Dermis blood vessel endothelial cell (primary cell): Measurements from ENCODE around the gene CENPT. TPM values are rescaled to one million over a fixed set of nuclear protein-coding genes. Genes with fewer than 3 reads are reported as not detected.
A peak's percentile ranks its signal among the peaks of the same experiment; 100 is the strongest.

Source experiments
- DNase-seq: peaks from one replicate; pipeline ENCODE4 v3.0.0; 2010
- total RNA-seq: library from RNA; depleted of rRNA; stranded (reverse); fragments of >200 nt; gene quantifications from 2 replicates; pipeline ENCODE4 v1.2.3, GENCODE V29; 2014

Gene CENPT, protein sequence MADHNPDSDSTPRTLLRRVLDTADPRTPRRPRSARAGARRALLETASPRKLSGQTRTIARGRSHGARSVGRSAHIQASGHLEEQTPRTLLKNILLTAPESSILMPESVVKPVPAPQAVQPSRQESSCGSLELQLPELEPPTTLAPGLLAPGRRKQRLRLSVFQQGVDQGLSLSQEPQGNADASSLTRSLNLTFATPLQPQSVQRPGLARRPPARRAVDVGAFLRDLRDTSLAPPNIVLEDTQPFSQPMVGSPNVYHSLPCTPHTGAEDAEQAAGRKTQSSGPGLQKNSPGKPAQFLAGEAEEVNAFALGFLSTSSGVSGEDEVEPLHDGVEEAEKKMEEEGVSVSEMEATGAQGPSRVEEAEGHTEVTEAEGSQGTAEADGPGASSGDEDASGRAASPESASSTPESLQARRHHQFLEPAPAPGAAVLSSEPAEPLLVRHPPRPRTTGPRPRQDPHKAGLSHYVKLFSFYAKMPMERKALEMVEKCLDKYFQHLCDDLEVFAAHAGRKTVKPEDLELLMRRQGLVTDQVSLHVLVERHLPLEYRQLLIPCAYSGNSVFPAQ
- total RNA-seq, result 21.7 and 30.0 TPM in 2 replicates

DNA sequence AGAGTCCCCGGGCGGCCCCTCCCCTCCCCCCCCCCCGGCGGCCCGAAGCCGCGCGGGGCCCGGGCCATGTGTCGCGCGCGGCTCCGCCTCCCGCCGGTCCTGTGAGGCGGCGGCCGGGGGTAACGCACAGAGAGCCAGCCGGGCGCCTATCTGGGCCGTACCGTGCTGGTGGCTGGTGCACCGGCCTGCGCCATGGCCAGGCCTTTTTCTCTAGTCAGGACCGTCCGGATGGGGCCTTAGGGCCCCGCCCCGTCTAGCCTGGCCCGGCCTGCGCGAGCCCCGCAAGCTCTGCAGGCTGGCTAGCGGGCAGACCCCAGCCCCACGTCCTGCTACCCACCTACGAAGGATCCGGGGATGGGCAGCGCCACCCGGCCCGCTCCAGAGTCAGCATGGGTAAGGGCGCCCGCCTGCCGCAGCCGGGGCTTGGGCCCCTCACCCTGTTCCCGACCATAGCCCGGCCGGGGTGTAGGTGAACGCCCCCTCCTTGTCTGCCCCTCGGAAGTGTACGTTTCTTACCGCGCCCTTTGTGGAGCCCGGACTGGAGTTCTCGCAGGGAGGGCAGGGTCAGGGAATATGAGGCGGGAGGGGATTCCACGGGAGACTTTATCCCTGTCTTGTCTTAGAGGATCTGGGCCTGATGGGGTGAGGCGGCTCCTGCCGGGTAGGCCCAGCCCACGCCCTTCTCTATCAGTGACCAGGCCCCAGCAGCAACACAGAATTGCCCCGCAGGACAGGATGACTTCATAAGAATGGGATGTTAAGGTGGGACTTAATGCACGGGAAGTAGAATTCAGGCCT is at the start of gene CENPT:
TSS of gene CENPT (minus strand) at position 630 of the 798 bp plus-strand sequence. CDS start 13,834 bp downstream, outside the sequence.
- DNase-seq, result peak; percentile 72

DNA sequence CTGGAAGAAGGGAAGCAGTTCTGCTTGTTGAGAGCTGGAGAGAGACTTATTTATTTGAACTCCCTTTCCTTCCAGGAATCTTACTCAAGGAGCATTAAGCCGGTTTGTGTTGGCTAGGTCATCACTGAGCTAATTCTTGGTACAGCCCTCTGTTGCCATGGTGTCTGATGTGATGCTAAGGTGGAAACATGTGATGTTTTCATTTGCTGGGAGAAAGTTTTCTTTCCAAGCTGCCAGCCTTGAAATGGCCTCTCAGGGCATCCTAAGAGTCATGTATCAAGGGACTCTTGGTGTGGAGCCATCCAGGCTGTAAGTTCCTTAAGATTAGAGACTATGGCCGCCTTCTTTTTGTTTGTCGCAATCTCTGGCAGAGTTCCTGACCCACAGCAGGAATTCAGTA is 49.7 kb upstream of the CENPT start:
- DNase-seq, result peak; percentile 90

DNA sequence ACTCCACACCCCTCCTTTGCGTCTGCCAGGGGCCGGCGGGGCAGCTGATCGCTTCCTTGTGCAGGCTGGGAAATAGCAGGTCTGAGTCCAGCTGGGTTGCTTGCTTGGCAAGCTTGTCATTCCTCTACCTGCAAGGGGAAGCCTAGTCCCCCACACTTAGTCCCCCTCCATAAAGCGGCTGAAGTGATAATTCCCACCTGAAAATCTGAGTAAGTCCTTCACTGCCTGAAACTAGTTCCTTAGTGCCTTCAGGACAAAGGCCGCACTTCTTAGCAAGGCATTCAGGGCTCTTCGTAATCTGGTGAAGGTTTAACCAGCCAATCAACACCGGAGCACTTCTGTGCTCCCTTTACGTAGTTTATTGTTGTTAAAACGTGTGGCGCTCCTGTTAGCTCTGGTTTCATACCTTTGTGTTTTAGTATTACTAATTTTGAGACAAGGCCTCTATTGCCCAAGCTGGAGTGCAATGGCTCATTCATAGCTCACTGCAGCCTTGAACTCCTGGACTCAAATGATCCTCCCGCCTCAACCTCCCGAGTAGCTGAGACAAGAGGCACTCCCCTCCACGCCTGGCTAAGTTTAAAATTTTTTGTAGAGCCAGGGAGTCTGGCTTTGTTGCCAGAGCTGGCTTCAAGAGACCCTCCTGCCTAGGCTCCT is 46.4 kb upstream of the CENPT start:
- DNase-seq, result peak; percentile 64

DNA sequence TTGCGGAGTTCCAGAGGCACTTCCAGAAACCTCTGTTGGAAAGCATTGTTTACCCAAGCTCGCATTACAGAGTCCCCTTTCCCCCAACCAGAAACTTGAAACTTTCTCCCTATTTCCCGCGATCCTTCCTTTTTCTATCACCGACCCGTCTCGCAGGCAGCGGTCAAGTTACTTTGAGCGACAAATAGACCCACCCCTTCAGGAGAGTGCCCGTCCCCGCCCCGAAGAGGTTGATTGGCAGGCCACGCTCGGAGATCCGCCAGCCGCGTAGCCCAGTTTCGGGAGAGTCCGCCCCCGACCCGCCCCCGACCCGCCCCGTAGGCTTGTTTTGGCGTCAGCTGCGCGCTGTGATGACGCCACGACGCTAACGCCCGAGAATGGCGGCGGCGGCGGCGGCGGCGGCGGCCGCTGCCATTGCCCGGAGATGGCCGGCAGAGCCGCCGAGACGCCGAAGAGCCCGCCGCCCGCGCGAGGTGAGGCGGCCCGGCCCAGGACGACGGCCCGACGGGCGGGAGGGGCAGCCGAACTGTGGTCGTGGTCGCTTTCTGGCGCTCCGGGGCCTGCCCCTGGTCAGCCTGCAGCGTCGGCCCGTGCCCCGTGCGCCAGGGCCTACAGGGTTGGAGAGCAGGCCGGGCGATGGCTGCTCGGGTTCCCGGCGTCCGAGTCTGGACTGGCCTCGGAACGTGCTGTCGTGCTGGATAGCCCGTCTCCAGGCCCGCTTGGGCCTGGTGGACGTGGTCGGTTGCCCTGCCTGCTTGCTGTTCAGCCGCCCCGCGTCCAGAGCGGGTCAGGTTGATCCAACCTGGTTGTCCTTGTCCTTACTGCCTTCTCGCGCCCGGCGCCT is 45.6 kb upstream of the CENPT start, which contains the start of gene PSKH1:
TSS of gene PSKH1 (plus strand) at position 356 of the 844 bp plus-strand sequence. CDS start 15,496 bp downstream, outside the sequence.
- DNase-seq, result peak; percentile 97

DNA sequence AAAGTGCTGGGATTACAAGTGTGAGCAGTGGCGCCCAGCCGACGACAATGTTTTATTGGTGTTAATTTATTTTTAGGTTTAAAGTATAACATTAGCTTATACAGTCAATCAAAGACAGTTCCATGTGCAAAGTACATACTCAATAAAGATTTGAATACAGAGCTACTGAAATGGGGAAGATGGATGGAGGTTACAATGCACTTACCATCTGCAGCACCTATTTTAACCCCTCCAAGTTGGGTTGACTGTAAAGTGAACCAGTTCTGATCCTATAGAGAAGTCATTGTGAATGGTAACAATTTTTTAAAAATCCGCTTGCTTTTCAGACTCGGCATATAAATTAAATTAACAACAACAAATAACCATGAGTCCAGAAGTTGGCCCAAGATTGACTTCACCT is 44.9 kb upstream of the CENPT start:
- no peak for DNase-seq

DNA sequence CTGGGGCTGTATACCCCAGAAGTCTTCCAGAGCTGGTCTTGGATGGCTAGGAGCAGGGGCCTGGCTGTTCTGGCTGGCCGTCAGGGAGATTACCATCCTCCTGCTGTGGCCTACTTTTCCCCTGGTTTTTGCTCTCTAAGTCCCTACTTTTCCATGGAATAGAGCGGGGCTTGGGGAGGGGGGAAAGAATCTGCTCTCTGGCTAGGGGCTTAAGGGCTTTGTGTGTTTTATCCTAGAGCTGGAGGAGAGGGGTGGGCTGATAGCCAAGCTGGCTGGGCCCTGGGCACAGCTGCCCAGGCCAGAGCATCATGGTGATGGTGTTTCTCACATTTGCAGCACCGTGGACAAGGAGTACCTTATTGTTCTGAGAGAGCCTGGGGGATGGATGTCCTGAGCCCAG is 40.8 kb upstream of the CENPT start:
- DNase-seq, result no peak

DNA sequence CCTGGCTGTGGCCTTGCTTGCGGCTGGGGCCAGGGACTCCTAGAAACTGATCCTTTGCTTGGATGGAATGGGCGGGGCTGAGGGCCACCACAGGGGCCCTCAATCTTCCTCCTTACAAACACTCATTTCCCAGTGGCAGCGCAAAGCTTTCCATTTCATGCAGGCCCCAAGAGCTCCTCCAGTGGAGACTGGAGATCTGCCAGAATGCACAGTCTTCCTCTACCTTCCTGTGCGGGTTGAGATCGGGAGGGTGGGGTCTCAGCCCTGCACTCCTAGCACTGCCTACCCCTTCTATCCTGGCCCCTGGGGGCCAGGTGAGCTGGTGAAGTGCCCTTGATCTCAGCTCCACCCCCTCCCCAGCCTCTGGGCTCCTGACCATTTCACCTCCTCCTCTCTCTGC is 38.9 kb upstream of the CENPT start:
- no peak for DNase-seq

DNA sequence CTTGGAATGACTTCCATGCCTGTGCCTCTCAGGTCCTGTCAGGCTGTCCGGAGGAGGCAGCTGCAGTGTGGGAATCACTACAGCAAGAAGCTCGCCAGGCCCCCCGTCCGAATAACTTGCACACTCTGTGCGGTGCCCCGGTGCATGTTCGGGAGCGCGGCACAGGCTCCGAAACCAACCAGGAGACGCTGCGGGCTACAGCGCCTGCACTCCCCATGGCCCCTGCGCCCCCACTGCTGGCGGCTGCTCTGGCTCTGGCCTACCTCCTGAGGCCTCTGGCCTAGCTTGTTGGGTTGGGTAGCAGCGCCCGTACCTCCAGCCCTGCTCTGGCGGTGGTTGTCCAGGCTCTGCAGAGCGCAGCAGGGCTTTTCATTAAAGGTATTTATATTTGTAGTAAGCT is 38.5 kb upstream of the CENPT start:
- DNase-seq, result no peak

DNA sequence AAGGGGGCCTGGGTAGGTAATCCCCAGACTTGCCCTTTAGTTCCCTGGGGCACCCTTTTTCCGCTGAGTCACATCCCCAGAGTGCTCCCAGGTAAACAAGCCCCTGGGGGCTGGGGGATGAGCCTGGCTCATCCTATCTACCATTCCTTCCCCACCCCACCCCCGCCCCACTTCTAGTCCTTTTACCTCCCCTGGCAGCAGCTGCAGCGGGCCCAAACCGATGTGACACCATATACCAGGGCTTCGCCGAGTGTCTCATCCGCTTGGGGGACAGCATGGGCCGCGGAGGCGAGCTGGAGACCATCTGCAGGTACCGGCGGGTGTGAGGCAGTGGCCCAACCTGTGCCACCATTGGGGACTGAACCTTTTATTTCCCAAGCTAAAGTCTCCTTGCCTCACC is 38.1 kb upstream of the CENPT start:
- no peak for DNase-seq

DNA sequence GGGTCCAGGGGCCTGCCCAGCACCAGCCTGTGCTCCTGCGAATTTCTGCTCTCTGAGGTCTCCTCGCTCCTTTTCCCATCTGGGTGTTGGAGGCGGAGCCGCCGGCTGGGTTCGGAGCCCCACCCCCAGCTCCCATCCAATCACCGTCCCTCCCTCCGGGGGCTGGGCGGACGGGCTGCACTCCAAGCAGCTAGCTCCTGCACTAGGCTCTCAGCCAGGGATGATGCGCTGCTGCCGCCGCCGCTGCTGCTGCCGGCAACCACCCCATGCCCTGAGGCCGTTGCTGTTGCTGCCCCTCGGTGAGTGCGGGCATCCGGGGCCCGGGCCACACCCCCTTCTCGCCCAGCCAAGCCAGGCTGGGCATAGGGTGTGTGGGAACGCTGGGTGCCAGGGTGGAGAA is 37.2 kb upstream of the CENPT start, which contains the start of gene NRN1L:
TSS of gene NRN1L (plus strand) at position 202 of the 400 bp plus-strand sequence. CDS start at position 221, 19 bp downstream.
- DNase-seq, result peak; percentile 51

DNA sequence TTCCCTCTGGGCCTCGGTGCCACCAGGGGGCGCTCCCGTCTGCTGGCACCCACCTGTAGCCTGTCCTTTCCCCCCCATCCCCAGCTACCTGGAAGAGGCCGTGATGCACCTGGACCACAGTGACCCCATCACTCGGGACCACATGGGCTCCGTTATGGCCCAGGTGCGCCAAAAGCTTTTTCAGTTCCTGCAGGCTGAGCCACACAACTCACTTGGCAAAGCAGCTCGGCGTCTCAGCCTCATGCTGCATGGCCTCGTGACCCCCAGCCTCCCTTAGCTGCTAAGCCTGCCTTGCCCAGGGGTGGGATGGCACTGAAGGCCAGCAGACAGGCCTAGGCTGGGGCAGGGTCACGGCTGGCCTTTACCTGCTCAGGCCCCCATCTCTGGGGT is 36.4 kb upstream of the CENPT start:
- DNase-seq, result peak; percentile 74

DNA sequence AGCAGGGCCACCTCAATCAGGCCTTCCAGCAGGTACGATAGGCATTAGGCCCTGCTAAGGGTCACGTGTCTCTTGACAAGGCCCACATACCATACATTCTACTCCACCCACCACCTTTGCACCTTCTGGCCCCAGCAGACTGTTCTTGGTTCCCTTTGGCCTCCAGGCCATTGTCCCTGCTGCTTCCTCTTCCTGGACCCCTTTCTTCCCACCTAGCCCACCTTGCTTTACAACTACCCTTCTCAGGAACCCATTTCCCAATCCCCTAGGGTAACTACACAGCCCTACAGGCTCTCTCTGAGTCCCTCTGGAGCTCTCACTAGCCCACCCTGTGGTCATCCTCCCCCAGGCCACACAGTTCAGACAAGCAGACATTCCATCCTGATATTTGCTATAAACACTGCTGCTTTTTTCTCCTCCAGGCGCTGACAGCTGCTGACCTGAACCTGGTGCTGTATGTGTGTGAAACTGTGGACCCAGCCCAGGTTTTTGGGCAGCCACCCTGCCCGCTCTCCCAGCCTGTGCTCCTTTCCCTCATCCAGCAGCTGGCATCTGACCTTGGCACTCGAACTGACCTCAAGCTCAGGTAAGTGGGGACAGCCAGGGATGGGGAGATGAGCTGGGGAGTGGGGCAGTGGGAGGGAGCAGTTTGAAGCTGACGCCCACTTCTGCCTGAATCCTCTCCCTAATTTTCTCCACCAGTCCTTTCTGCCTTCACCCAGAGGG is 35.8 kb upstream of the CENPT start:
- DNase-seq, result no peak

DNA sequence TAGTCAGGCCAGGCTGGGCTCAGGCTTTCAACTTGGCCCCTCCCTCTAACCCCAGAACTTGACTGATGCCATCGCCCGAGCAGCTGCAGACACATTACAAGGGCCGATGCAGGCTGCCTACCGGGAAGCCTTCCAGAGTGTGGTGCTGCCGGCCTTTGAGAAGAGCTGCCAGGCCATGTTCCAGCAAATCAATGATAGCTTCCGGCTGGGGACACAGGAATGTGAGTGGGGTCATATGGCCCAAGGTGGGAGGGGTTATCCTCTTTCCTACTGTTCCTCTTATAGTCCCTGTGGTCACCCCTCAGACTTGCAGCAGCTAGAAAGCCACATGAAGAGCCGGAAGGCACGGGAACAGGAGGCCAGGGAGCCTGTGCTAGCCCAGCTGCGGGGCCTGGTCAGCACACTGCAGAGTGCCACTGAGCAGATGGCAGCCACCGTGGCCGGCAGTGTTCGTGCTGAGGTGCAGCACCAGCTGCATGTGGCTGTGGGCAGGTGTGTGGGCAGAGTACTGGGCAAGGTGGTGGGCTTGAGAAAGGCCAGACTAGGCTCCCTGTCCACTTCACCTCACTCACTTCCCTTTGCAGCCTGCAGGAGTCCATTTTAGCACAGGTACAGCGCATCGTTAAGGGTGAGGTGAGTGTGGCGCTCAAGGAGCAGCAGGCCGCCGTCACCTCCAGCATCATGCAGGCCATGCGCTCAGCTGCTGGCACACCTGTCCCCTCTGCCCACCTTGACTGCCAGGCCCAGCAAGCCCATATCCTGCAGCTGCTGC is 35.1 kb upstream of the CENPT start:
- peak; percentile 52 for DNase-seq

DNA sequence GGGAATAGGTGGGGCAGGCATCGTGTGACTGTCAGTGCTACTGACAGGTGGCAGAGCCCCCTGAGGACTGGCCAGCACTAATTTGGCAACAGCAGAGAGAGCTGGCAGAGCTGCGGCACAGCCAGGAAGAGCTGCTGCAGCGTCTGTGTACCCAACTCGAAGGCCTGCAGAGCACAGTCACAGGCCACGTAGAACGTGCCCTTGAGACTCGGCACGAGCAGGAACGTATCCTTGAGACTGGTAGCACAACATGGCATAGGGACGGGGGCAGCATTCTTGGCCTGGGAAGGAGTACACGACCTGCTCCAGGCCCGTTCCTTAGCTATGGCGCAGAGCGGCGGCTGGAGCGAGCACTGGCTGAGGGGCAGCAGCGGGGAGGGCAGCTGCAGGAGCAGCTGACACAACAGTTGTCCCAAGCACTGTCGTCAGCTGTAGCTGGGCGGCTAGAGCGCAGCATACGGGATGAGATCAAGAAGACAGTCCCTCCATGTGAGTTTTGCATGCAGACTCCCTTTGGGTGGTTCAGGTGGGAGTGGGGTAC is 34.2 kb upstream of the CENPT start:
- no peak for DNase-seq

DNA sequence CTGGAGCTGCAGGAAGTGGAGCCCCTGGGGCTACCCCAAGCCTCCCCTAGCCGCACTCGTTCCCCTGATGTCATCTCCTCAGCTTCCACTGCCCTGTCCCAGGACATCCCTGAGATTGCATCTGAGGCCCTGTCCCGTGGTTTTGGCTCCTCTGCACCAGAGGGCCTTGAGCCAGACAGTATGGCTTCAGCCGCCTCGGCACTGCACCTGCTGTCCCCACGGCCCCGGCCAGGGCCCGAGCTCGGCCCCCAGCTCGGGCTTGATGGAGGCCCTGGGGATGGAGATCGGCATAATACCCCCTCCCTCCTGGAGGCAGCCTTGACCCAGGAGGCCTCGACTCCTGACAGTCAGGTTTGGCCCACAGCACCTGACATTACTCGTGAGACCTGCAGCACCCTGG is 33.1 kb upstream of the CENPT start:
- no peak for DNase-seq

DNA sequence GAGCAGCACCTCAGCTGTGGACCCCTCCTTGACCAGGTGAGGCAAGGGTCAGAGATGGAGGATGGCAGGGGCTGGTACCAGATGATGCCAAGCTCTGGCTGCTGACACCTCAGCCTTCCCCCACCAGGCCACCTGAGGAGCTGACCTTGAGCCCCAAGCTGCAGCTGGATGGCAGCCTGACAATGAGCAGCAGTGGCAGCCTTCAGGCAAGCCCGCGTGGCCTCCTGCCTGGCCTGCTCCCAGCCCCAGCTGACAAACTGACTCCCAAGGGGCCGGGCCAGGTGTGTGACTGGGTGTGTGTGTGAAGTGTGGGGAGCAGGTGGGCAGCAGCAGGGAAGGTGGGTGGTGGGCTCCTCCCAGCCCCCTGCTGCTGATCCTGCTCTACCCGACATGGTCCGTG is 32.4 kb upstream of the CENPT start:
- DNase-seq, result no peak

DNA sequence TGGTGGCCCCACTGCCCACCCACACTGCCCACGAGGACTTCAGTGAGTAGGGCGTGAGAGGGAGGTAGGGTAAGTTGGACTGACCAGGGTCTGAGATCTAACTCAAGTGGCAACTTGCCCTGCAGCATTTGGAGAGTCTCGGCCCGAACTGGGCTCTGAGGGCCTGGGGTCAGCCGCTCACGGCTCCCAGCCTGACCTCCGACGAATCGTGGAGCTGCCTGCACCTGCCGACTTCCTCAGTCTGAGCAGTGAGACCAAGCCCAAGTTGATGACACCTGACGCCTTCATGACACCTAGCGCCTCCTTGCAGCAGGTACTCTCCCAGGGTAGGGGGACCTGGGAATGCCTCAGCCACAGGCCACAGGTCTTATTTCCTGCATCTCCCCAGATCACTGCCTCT is 32.0 kb upstream of the CENPT start:
- DNase-seq, result no peak

DNA sequence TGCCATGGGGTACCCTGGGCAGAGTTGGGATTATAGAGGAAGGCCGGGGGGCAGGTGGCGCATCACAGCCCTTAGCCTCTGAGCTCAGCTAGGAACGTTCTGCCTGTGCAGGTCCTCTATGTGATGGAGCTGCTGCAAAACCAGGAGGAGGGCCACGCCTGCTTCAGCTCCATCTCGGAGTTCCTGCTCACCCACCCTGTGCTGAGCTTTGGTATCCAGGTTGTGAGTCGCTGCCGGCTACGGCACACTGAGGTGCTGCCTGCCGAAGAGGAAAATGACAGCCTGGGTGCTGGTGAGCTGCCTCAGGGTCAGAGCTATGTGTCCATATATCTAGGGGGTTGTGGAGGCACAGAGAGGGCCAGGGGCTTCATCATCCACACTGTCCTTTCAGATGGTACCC is 31.4 kb upstream of the CENPT start:
- no peak for DNase-seq

DNA sequence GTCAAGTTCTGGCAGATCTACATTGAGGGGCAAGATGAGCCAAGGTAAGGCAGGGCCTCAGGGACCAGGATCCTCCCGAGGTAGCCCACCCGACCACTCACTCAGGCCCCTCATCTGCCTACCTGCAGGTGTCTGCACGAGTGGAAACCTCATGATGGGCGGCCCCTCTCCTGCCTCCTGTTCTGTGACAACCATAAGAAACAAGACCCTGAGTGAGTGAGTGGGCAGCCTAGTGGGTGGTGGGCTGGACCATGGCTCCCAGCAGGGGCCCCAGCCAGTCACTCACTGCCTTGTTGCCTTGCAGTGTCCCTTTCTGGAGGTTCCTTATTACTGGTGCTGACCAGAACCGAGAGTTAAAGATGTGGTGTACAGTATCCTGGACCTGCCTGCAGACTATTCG is 30.7 kb upstream of the CENPT start:
- DNase-seq, result no peak

DNA sequence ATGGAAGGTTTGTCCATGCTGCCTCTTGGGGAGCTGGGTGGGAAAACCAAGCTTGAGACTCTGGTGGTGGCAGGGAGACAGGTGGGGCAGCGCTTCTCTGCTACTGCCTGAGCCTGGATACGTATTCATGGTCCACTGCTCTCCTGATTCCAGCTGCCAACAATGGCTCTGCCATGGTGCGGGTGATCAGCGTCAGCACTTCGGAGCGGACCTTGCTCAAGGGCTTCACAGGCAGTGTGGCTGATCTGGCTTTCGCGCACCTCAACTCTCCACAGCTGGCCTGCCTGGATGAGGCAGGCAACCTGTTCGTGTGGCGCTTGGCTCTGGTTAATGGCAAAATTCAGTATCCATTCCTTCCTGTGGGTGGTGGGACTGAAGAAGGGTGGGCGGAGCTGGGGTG is 29.6 kb upstream of the CENPT start:
- DNase-seq, result no peak
